ENCODE measurements around the gene GJB3.
"Not testable (repeated sequence)": the region's sequence is repeated elsewhere in the genome, so short reads cannot be mapped to it uniquely, and the experiment has no call there.

GJB3 gene

DNA sequence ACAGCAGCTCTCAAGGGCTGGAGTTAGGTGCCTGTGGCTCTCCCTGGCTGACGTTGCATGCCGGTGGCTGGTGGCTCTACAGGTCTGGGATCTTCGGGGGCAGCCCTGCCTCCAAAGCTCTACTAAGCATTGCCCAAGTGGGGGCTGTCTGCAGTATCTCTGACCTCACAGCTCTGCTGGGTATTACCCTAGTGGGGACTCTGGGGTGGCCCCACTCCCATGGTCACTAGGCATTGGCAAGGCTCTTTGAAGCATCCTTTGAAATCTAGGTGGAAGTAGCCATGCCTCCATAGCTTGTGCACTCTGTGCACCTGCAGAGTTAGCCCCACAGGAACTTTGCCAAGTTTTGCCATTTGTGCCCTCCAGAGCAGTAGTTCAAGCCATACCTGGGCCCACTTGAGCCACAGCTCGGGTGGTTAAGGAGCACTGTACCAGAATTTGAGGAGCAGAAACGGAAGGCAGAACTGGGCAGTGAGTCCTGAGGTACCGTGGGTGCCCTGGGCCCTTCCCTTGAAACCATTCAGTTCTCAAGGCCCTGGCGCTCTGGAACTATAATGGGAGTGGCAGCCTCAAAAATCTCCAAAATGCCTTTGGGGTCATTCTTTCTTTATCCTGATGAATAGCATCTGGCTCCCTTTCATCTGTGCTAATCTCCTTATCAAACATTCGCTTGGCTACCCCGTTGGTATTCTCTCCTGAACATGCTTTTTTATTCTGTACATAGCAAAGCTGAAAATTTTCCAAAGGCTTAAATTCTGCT is 27.2 kb downstream of the GJB3 start:
- TF ChIP-seq POLR2A (IDR thresholded peaks at IDR 0.05; ENCODE audit: low read depth, low read length): no peak
- no peak for DNase-seq (ENCODE audit: insufficient read length, low spot score)
- no peak for FAIRE-seq

DNA sequence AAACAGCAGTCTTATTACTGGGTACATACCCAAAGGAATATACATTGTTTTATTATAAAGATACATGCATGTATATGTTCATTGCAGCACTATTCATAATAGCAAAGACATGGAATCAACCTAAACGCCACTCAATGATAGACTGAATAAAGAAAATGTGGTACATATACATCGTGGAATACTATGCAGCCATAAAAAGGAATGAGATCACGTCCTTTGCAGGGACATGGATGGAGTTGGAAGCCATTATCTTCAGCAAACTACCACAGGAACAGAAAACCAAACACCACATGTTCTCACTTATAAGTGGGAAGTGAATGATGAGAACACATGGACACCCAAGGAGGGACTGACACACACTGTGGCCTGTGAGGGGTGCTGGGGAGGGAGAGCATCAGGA is 29.8 kb downstream of the GJB3 start:
- not testable (repeated sequence) for FAIRE-seq; DNase-seq (ENCODE audit: insufficient read length, low spot score)

DNA sequence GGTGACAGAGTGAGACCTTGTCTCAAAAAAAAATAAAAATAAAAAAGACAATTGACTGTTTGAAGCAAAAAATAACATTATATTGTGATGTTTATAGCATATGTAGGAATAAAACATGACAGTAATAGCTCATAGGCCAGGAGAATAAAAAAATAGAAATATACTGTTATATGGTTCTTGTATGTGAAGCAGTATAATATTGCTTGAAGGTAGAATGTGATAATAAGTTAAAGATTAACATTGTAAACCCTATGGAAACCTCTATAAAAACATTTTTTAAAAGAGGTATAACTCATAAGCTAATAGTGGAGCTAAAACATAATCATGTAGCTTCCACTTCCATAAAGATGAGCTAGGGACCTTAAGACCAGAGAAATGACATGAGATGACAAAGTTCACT is 35.3 kb downstream of the GJB3 start:
- FAIRE-seq (no peak), DNase-seq (ENCODE audit: insufficient read length, low spot score) (no peak)
- no peak for TF ChIP-seq POLR2A (IDR thresholded peaks at IDR 0.05; ENCODE audit: low read depth, low read length)

DNA sequence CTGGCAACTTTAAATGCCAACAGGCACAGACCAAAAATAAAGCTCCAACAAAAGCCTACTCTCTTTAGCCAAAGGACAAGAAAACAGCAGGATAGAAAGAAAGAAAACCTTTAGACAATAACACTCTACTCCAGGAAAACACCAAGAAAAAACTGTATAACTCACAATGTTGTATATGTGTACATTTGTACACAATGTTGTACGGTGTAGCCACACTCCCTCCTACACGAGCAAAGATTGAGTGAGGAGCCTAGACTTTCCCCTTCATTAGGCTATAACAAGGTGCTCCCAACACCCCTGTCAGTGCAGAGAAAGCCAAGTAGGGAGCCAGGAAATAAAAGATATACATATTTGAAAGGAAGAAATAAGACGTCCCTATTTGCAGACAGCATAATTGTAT is 35.8 kb downstream of the GJB3 start:
- TF ChIP-seq POLR2A (IDR thresholded peaks at IDR 0.05; ENCODE audit: low read depth, low read length): no peak
- FAIRE-seq (no peak), DNase-seq (ENCODE audit: insufficient read length, low spot score) (no peak)

DNA sequence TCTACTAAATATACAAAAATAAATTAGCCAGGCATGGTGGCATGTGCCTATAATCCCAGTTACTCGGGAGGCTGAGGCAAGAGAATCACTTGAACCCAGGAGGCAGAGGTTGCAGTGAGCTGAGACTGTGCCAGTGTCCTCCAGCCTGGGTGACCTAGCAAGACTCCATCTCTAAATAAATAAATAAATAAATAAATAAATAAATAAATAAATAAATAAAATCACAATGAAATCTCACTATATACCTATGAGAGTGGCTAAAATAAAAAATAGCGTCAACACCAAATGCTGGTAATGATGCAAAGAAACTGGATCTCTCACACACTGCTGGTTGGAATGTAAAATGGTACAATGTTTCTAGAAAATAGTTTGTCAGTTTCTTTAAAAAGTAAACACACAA is 37.8 kb downstream of the GJB3 start:
- not testable (repeated sequence) for FAIRE-seq; DNase-seq (ENCODE audit: insufficient read length, low spot score)

DNA sequence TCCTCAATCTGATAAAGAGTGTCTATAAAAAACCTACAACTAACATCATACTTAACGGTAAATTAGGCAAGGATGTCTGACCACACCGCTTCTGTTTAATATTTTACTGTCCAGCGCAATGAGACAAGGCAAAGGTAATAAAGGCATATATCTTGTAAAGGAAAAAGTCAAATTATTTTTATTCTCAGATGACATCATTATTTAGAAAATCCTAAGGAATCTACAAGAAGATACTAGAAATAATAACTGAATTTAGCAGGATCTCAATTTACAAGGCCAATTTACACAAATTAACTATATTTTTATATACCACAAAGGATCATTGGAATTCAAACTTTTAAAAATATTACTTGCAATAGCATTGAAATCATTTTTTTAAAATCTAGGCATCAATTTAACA is 41.2 kb downstream of the GJB3 start:
- FAIRE-seq (no peak), DNase-seq (ENCODE audit: insufficient read length, low spot score) (no peak)
- TF ChIP-seq POLR2A (IDR thresholded peaks at IDR 0.05; ENCODE audit: low read depth, low read length): no peak

DNA sequence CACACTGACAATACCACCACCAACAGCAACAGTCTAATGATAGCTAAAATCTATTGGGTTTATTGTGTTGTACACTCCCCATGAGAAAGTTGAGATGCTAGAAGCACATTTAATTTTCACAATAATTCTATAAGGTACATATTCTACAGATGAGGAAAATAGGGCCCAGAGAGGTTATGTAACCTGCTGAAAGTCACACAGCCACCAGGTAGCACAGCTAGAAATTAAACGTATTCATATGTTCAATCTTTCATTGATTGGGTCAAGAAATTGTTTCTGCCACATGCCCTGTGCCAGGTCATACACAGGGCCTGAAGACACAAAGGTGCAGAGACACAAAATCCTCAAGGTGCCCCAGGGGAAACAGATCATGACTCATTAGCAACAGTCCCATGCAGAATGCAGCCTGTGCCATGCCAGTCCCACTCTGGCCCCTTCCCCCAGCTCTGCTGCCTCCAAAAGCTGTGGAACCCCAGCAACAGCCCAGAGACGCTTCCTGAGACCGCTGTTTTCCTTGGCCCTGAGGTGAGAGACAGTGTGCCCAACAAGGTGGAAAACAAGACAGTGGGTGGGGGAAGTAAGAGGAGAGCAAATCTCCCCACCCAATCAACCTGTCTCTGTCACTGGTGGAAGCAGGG is 43.9 kb downstream of the GJB3 start:
- no peak for FAIRE-seq
- no peak for DNase-seq (ENCODE audit: insufficient read length, low spot score)
- no peak for TF ChIP-seq POLR2A (IDR thresholded peaks at IDR 0.05; ENCODE audit: low read depth, low read length)

DNA sequence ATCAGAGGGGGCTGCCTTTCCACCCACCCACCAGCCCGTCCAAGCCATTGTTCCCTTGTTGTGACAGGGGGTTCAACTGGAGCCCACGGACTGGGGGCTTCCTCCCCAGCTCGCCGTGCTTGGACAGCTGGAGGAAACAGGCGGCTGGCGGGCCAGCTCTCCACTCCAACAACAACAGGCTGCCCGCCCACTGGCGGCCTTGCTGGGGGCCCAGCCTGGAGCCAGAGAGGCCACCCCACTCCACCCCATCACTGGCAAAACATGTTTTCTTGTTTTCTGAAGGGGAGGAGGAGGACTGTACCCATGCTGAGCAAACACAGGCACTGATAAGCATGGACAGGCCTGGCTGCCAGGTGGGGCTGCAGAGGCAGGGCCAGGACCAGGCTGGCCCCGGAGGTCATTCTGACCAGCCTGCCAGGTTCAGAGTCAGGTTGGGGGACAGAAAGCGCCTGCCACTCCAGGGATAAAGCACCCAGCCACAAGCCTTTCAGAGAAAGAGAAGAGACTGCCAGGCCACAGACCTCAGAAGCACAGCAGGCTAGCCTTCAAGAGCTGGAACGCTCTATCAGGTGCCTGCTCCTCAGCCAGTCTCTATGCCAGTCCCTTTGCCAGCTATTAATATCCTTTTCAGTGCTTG is 44.6 kb downstream of the GJB3 start:
- TF ChIP-seq POLR2A (IDR thresholded peaks at IDR 0.05; ENCODE audit: low read depth, low read length): no peak
- FAIRE-seq: no peak
- no peak for DNase-seq (ENCODE audit: insufficient read length, low spot score)

DNA sequence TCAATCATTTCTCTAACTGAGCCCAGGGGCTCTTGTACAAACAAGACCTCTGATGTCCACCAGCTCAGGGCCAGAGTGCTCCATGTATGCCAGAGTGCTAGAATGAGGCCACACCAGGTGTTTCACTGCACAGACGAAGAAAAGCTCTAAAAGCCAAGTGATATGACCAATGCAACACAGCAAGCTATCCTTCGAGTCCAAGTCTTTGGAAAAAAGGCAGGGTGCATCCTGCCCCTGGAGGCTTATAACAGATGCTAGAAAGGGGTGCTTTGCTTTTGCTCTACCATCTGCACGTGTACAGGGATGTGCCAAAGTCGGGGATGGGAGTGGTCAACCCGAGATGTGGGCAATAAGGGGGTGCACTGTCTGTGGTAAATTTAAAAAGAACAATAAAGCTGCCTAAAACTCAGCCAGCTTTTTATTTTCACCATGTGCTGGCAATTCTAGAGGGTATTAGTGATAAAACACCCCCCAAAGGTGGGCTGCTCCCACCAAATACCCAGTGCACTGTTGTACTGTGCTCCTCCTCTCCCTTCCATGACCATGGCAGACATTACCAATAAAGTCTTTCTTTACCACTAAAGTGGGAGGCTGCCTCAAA is 46.4 kb downstream of the GJB3 start:
- TF ChIP-seq POLR2A (IDR thresholded peaks at IDR 0.05; ENCODE audit: low read depth, low read length): no peak
- DNase-seq (ENCODE audit: insufficient read length, low spot score) (no peak), FAIRE-seq (no peak)

DNA sequence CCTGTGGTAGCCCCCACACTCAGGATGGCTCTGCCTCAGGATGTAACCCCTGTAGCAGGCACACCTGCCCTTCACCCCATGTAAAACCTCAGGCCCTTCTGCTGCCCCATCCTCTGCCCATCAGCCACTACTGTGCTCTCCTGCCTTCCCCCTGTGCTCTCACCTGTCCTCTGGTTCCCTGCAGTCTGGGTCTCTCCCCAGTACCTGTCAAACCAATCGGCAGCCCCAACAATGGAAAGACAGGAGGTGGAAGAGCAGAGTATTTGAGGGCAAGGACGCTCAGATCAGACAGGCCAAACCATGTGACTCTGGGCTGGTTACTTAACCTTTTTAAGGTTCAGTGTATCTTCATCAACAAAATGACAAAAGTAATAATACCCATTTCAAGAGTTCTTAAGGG is 47.6 kb downstream of the GJB3 start:
- DNase-seq (ENCODE audit: insufficient read length, low spot score) (no peak), FAIRE-seq (no peak)
- TF ChIP-seq POLR2A (IDR thresholded peaks at IDR 0.05; ENCODE audit: low read depth, low read length): no peak

DNA sequence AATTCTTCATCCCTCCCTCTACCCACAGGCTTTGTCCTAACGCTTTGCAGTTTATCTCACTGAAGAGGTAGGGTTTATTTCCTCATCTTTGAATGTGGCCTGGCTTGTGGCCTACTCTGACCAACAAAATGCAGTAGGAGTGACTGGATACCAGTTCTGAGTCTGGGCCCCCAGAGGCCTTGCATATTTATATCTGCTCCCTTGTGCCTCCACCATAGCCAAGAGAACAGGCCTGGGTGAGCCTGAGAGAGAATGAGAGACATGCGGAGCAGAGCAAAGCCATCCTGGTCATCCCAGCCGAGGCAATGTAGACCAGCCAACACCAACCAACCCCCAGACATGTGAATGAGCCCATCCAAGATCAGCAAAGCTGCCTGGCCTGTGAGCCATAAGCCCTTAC is 48.2 kb downstream of the GJB3 start:
- no peak for DNase-seq (ENCODE audit: insufficient read length, low spot score)
- FAIRE-seq: no peak

DNA sequence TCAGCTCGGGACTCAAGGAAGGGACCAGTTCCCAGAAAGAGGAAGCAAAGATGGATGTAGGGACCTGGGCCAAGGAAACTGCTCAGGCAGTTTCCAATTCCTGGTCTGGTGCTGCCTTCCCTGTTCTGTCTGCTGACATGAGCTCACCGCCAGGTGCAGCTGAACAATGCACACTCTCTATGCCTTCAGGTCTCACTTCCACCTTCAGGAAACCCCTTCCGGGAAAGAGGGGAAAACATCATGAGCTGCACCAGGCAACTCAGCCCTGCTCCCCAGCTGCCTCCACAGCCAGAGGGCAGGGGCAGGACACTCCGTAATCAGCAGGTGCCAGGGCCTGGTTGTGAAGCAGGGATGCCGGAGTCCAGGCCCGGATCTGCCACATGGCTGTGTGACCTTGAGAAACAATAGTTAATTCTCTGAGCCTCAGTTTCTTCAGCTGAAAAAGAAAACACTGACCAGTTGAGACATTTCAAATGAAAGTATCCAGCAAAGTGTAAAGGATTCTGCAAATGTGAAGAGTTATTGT is 50.8 kb downstream of the GJB3 start:
- no peak for TF ChIP-seq POLR2A (IDR thresholded peaks at IDR 0.05; ENCODE audit: low read depth, low read length)
- DNase-seq (ENCODE audit: insufficient read length, low spot score): no peak
- FAIRE-seq: no peak

More for the DNA sequence above, 48.2 kb downstream of the GJB3 start:
- TF ChIP-seq POLR2A (IDR thresholded peaks at IDR 0.05; ENCODE audit: low read depth, low read length): no peak

DNA sequence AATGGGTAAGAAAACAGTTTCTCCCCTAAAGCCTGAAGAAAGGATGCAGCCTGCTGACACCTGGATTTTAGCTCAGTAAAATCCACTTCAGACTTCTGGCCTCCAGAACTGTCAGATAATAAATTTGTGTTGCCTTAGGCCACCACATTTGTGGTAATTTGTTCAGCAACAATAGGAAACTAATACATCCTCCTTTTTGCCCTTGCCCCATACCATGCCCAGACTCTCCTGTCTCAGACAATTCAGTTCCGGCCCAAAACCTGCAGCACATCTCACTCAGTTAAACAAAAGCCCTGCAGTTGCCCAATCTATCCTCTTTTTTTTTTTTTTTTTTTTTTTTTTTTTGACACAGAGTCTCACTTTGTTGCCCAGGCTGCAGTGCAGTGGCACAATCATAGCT is 52.7 kb downstream of the GJB3 start:
- no peak for TF ChIP-seq POLR2A (IDR thresholded peaks at IDR 0.05; ENCODE audit: low read depth, low read length)
- DNase-seq (ENCODE audit: insufficient read length, low spot score) (no peak), FAIRE-seq (no peak)
